ENCODE data around the gene RAD18. TPM values are rescaled to one million over a fixed set of nuclear protein-coding genes. Genes with fewer than 3 reads are reported as not detected.

The RAD18 gene
- total RNA-seq, 1 donor from 2014 or later = 18.1 TPM

DNA sequence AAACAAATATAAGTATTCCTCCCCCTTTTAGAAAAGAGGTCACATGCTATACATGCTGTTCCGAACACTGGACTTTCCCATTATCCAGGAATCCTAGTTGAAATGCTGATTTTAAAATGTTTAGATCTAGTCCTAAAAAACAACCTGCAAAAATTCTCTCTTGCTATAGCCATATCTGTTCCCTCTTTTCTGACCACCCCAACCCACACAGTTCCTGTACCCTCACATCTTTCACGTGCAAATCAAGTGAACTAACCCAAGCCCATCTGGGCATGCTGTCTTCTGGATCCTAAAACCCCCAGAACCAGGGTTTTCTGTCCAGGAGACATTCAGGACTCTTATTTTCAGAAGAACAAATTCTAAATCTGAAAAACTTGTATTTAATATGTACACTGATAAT, 67.4 kb downstream of the RAD18 start:
- no peak for DNase-seq

- no peak for DNase-seq
These were observed 70.3 kb downstream of the RAD18 start for GRCh38 chr3:8893001-8893400.

DNA sequence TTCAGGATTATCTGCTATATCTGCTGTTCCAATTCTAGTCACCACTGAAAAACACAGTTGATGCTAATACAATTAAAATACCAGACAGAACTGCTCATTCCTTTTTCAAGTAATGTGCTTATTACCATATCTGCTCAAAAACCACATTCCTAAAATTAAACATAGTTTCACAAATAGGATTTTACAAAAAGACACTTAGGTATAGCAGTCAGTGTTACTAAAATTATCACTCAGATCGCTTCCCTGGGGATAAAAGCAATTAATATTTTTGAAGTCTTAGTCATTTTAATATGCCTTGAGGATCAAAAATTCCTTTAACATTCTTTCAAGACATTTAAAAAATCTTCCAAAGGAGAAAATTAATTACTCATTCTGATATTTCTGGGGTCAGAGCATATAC, 71.5 kb downstream of the RAD18 start:
- no peak for DNase-seq

- no peak for DNase-seq
These were observed 72.0 kb downstream of the RAD18 start for GRCh38 chr3:8891303-8891702.

- DNase-seq = no peak
These were observed 74.9 kb downstream of the RAD18 start for GRCh38 chr3:8888301-8888915.

- no peak for DNase-seq
These were observed 75.6 kb downstream of the RAD18 start for GRCh38 chr3:8887435-8888300.

GRCh38 chr3:8886546-8886945, 76.7 kb downstream of the RAD18 start:
- no peak for DNase-seq

DNA sequence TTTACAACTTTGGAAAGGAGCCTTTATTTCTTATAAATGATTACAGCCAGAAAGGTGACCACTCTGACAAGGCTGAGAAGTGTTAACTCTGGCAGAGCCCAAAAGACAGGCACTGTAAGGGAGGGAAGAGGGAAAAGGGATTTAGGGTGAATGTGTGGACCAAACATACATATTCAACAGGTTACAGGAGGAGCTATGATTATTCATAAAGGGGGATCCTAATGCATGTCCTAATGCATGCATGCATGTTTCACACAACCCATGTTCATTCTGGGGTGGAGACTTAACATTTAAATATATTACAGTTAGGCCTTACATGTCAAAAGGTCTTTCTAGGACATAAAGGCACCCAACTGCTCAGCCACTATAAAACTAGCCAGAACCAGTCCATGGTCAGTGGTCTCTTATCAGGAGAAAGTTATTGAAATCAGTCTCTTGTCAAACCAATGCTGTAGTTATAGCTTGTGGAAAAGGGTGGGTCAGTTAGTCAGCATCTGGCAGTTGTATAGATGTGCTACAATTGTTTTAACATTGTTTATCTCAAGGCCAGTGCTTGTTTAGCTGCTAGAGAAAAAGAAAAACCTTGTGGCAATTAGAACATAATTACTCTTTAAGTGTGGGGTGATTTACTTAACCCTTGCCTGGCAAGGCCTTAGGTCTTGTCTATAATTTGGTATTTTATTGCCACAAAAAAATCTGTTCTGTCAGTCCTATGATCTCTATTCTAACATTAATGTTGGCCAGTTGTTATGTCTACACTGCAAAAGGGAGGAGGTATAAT, 77.5 kb downstream of the RAD18 start:
- DNase-seq = no peak

GRCh38 chr3:8884630-8885290, 78.5 kb downstream of the RAD18 start:
- no peak for DNase-seq

DNA sequence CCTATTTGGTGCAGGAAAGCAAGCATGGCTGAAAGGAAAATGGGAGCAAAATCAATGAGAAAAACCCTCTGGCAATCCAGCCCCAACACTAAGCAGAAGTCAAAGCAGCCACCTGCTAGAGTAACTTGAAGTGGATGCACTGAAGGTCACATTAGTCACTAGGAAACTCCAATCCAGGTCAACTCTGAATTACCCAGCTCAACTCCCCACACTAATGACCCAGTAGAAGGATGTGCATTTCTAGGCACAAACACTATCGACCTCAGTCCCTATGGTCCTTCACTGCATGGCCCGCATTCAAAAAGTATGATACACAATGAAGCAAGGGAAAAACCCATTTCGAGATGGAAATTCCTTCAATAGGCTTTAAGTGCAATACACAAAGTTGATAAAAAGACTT, 80.6 kb downstream of the RAD18 start:
- DNase-seq = no peak

GRCh38 chr3:8882171-8882593, 81.1 kb downstream of the RAD18 start:
- no peak for DNase-seq

- DNase-seq = no peak
These were observed 83.8 kb downstream of the RAD18 start for GRCh38 chr3:8879347-8879944.

GRCh38 chr3:8875836-8876235, 87.4 kb downstream of the RAD18 start:
- DNase-seq = no peak

- DNase-seq = no peak
These were observed 89.5 kb downstream of the RAD18 start for GRCh38 chr3:8873740-8874139.

DNA sequence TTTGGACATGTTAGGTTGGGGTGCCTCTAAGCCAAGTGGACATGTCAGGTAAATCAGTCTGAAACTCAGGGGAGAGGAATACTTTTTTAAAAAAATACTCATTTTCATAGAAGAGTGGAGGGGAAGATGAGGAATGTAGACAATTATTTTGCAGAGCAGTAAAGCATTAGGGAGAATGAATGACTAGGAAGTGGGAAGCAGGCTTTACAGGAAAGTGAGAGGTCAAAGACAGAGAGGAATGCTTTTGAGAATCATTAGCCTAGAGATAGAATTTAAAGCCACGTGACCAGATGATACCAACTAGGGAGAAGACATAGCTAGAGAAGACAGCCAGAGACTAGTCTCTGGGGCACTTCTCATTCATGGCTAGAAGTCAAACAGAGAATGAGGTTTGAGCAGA, 91.0 kb downstream of the RAD18 start:
- DNase-seq = no peak

- DNase-seq = no peak
These were observed 92.0 kb downstream of the RAD18 start for GRCh38 chr3:8871306-8871705.

- DNase-seq = no peak
These were observed 93.1 kb downstream of the RAD18 start for GRCh38 chr3:8870134-8870533.

GRCh38 chr3:8869613-8870012, 93.7 kb downstream of the RAD18 start:
- no peak for DNase-seq

GRCh38 chr3:8868996-8869395, 94.3 kb downstream of the RAD18 start:
- DNase-seq = no peak

DNA sequence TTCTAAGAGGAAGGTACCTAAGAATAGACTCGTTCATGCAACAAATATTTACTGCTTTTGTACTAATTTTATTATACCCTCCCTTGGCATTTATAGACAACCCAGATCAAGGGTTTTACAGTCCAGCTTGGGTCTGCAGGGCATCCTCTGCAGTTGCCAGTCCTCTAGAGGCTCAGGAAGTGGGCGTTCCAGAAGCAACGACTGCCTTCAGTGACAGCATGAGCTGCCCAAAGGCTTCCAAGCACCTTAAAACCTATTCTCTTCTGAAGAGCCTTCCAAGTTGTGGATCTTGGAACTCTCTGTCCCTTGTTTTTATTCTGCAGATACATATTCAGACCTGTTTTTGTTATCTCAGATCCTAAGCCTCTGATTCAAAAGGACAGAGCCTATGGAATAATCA, 95.6 kb downstream of the RAD18 start:
- DNase-seq = no peak

- DNase-seq = no peak
These were observed 97.6 kb downstream of the RAD18 start for GRCh38 chr3:8865697-8866096.
